NCI-H146 treated with DMSO at 0.1 percent for 48 hours (cell line): ENCODE data around the gene ZBTB46.
A peak's percentile ranks its signal among the peaks of the same experiment; 100 is the strongest.

Experiments
- DNase-seq: peaks from one replicate; lab custom pipeline; 2025; ENCODE audit not compliant: unreplicated experiment; lab: John Stamatoyannopoulos, UW

The ZBTB46 gene

DNA sequence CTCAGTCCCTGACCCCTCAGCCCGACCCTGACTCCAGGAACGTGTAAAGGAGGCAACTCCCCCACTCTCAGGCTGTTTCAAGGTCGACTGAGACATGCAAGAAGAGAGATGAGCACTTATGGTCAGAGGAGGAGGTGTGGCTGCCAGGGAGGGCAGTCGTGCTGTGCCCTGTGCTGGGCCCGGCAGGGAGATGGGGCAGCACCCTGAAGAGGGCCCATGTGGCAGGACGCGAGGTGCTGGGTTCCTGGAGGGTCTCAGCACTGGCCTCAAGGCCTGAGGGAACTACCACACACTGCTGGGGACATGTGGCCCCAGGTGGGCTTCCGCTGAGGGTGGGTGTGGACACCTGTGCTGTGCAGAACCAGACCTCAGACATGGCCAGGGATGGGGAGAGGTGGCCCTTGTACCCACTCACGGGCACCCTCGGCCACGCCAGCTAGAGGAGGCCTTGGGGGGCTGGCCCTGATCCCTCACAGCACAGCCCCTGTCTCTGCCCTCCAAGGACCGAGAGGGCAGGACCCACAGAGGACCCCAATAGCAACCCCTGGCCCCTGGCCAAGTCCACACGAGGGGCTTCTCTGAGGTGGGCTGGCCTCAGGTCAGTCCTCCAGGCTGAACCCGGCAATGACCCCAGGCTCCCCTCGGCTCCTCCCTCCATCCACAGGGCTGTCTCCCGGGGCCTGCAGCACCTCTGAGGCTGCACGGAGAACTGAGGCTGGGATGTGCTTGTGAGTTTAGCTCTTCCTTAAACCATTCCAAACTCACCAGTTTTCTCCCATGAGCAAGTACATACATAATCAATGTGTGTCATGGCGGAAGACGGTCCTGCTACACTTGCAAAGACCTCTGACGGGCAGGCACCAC lies 82.8 kb downstream of the ZBTB46 start:
- DNase-seq = no peak

DNA sequence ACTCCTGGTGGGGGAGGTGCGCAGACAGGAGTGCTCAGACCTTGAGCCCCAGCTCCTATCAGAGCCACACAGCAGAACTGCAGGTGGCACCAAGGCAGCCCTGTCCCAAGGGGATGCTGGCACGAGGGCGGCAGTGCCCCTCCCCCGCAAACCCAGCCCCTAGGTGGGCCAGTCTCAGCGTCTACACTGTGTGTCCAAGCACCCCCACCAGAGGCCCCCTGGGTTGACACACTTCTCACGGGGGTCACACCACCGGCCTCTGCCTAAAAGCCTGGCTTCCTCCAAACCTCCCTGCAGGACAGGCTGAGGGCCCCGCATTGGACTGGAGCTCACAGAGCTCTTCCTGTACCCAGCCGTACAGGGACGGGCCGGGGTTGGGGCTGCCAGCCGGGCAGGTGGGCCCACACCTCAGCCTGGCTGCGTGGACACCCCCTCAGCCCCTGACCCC lies 83.4 kb downstream of the ZBTB46 start:
- DNase-seq = no peak

DNA sequence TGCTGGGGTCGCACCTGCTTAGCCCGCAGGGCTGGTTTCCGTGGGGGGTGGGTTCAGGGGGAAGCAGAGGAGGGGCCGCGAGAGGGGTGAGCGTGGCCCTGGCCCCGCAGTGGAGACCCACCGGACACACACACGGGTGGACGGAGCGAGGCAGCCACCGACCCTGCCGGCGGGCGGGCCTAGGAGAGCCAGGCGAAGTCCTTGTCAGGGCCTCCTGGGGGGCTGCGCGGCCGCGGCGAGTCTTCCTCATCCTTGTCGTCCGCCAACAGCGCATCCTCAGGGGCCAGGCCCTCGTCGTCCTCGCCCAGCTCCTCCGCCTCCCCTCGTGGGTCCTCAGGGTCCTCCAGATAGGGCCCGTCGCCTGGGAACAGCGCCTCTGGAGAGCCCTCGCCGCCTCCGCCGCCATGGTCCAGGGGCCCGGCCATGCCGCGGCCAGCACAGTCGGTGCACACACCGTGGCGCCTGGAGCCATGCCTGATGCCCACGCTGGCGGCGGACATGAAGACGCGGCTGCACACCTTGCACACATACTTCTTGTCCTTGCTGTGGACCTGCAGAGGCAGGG lies 84.2 kb downstream of the ZBTB46 start:
- DNase-seq = no peak

DNA sequence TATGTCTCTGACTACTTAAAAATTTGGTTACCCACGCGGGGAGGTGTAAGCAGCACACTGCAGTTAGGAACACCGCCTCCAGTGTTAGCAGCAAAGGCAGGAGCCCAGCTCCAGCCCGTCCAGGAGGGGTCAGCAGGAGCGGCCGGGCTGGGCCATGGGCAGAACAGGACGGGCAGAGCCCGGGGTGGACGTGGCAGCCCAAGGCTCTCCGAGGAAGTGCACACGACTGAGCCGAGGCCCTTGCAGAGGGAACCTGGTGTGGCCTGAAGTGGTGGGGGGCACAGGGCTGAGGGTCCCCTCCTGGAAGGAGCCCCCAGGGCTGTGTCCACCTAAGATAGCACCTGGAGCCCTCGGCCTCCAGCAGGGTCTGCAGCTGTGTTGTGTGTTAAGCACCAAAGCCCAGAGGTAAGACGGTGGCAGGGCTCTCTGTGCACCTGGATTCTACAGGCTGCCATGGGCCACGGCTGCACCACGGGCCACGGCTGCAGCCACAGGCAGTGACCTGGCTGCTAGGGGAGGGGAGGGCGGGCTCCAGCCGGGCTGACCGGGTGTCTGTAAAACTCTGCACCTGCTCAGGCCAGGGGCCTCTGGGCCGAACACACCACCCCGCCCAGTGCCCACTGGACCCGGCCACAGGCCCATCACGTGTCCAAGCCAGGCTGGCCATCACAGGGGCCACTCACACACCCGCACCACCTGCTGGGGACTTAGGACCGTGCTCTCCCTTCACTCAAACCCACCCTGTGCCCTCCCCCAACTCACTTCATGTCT lies 84.9 kb downstream of the ZBTB46 start:
- DNase-seq = no peak

DNA sequence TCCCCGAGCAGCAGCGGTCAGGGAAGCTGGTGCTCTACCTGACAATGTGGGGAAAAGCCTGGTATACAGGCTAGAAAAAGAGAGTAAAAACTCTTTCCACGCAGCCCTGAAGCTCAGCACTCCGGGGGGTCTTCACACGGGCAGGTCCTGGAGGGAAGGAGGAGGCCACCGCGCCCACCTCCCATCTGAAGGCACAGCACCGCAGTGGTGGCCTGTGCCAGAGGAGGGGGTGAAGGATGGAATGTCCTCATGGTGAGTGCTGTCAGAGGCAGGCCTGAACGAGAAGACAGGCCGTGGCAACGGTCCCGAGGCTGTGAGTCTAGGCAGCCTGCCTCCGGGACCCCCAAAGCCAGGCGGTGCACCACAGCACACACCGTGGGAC lies 85.6 kb downstream of the ZBTB46 start:
- DNase-seq = no peak

DNA sequence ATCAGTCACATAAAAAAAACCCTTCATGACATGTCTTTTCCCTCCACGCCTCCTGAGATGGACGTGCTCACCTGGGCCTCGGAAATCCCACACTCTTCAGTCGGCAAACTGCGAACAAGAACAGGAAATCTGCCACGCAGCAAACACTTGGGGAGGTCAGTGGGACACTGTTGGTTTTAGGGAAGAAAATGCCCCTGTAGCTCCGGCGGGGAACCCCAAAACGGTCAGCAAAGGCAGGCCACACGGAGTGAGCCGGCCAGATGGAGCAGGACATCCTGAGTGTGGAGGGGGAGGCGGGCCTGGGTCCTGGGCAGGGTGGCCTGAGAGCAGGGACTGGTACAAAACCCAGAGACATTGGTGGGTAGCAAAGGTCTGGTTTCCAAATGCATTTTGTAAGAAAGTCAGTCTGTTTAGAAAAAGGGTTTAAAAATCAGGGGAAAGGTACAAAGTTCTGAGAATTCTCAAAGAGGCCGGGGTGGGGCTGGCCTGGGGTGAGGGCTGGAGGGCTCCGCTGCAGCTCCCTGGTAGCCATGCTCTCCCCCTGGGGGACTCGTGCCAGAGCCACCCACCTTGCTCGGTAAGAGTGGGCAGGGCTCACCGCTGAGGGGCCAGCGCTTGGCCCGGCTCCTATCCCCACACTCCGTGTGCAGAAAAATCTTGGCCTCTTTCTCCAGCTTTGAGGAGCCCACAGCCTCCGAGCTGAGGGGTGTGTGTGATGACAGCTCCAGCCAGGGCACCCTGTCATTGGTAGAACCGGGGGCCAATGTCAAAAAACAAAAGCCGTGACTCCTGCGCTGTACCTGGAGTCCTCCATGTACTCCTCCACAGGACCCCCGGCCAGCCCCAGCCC lies 86.3 kb downstream of the ZBTB46 start:
- no peak for DNase-seq

DNA sequence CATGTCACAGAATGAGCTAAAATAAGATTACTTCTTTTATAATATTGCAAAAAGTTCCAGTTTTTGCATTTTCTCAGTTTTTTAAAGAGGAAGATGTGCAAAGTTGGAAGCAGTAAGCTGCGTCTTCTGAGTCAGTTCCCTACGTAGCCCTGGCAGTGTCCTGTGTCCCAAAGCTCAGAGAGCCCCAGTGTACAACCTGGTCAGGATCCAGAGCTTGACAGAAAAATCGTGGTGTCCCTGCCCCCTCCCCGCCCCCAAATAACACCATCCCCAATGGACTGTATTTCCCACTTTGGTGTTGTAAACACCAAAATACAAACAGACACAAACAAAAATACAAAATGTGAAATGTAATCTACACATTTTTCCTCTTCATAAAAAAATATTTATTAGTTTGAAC lies 86.9 kb downstream of the ZBTB46 start:
- no peak for DNase-seq

DNA sequence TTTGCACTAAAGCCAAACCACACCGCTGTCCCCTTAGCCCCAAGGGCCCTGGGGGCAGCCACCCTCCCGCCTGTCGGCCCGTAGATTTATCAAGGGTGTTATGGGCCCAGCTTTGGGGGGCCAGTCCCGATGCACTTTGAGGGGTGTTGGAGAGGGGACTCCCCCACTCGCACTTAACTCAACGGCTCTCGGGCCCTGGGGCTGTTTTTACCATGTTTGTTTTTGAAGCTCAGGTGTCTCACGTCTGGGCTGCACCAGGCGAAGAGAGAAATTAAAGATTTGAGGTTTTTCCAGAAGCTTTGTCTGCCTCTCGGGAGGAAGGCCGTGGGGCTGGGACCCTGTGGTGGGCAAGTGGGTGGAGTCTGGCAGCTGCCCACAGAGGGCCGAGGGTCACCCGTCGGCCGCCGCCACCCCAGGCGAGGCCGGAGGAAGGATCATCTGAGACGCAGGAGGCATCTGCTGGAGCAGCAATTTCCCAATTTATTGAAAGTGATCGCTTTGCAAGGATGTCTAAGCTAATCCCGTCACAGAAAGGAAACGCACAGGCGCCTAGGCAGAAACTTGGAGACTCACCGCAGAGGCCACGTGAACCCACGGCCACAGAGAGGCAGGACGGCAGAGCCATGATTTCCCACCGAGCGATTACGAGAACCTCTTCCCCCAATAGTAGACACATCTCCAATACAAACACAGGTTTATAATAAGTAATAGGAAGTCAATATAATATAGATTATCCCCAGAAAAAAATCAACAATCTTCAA lies 87.7 kb downstream of the ZBTB46 start:
- no peak for DNase-seq

DNA sequence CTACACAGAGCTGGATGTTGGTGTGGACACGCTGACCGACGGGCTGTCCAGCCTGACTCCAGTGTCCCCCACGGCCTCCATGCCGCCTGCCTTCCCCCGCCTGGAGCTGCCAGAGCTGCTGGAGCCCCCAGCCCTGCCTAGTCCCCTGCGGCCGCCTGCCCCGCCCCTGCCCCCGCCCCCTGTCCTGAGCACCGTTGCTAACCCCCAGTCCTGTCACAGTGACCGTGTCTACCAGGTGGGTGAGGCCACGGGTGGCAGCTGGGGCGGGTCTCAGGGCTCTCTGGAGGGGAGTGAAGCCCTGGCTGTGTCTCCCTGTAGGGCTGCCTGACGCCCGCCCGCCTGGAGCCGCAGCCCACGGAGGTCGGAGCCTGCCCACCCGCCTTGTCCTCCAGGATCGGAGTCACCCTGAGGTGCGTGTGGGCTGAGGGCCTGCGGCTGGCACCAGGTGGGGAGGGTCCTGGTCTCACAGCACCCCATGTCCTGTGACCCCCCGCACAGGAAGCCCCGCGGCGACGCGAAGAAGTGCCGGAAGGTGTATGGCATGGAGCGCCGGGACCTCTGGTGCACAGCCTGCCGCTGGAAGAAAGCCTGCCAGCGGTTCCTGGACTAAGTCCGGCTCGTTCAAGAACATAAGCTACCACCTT lies 88.6 kb downstream of the ZBTB46 start:
- no peak for DNase-seq

DNA sequence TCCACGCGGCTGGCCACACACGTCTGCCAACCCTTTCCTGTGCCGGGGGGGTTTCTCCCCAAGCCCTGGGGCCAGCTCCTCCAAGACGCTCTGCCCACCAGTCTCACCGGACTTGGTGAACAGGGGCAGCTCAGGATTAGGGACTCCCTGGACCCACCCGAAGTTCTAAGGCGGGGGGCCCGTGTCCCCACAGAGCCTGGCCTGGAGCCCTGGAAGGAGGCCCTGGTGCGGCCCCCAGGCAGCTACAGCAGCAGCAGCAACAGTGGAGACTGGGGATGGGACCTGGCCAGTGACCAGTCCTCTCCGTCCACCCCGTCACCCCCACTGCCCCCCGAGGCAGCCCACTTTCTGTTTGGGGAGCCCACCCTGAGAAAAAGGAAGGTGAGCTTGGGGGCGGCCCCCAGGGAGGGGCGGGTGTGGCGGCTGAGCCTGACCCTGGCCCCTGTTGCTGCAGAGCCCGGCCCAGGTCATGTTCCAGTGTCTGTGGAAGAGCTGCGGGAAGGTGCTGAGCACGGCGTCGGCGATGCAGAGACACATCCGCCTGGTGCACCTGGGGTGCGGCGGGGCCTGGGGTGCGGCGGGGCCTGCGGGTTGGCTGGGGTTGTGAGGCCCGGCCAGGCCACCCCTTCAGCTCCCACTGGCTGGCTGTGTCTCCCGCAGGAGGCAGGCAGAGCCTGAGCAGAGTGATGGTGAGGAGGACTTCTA lies 89.2 kb downstream of the ZBTB46 start:
- DNase-seq = no peak

DNA sequence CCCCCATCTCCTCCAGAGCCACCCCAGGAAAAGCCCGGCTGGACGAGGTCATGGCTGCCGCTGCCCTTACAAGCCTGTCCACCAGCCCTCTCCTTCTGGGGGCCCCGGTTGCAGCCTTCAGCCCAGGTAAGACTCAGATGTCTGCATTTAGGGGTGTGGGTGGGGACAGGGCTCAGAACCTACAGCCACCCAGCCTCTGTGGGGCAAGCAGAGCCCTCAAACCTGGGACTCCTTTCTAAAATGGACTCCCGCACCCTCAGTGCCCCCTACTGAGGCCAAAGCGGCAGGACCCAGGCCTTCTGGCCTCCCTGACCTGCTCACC lies 89.7 kb downstream of the ZBTB46 start:
- DNase-seq = no peak

DNA sequence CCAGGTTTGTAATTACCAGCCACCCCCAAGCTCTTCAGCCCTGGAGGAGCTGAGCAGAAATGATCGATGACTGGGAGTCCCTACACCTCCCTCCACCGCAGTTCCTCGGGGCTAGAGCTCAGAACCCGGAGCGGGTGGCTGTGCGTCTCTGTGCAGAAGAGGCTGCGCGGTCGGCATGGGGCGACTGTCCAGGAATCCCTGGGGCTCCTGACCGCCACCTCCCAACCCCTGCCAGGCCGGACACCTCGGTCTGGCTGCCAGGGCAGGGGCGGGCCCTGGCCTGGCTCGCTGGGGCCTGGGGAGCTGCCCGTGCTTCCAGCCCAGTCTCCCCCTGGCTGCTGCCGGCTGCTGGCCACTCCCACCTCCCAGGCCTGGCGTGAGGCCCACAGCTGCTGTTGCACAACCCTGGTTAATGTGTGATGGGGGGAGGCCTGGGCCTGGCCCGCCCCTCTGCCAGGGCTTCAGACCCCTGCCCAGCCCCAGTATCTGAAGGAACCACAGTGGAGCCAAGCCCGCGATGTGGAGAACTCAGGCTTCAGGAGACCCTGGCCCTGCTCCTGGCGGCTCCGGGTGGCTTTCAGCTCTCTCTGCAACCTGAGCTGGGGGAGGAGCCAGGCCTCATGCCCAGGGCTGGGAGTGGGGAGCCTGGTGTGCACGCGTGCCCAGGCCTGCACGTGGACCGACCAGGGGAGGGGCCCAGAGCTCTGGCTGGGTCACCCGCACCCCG lies 90.3 kb downstream of the ZBTB46 start:
- peak; percentile 59 for DNase-seq

DNA sequence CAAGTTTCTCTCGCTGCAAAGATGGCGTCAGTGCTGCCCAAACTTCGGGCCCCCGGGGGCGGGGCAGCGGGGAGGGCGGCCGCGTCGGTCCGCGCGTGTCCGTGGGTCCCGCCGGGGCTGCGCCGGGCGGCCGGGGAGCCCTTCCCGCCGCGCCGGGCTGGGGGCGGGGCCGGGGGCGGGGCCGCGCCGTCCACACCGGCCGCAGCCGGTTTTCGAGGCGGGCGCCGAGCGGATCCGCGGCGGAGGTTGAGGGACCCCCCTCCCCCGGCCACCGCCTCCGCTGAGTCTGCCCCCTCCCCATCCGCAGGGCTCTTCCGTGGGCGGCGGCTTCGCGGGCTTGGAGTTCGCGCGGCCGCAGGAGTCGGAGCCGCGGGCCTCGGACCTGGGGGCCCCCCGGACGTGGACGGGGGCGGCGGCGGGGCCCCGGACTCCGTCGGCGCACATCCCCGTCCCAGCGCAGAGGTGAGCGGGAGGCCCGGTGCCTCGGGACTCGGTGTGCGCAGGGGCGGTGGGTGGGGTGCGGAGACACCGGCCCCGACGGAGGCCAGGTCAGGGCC lies 90.9 kb downstream of the ZBTB46 start:
- no peak for DNase-seq

DNA sequence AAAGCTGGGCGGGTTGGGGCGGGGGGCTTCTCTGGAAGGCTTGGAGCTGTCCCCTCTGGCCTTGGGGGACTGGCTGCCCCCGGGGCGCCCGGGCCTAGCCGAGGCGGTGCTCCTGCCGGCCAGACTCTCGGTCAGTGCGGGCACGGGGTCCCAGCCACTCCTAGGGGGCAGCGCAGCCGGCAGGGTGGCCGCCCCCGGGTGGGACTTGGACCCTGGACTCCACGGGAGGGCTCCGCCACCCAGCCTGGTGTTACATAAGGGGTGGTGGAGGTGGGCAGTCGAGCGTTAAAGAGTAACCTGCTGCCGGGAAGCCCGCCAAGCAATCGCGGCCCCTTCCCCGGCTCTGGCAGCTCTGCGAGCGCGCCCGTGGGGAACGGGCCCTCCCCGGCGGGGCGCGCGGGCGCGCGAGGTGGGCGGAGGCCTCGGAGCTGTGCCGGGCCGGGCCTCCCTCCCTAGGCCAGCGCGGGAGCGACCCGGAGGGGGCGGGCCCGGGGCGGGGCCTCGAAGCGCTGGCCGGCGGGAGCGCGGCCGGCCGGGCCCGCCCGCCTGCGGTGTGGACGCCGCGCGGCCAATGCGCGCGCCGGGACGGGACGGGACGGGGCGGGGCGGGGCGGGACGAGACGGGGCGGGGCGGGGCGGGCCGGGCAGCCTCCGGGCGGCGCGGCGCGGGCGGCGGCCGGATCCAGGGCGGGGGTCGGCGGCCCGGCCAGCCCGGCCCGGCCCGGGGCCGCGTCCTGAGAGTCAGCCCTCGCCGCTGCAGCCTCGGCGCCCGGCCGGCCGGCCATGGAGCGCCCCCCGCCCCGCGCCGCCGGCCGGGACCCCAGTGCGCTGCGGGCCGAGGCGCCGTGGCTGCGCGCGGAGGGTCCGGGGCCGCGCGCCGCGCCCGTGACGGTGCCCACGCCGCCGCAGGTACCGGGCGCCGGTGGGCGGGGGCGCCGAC lies 91.7 kb downstream of the ZBTB46 start, which contains the start of gene SLC2A4RG:
Gene SLC2A4RG (plus strand): TSS at position 647 of the 940 bp plus-strand sequence. CDS start 137 bp downstream, at position 784.
- no peak for DNase-seq

DNA sequence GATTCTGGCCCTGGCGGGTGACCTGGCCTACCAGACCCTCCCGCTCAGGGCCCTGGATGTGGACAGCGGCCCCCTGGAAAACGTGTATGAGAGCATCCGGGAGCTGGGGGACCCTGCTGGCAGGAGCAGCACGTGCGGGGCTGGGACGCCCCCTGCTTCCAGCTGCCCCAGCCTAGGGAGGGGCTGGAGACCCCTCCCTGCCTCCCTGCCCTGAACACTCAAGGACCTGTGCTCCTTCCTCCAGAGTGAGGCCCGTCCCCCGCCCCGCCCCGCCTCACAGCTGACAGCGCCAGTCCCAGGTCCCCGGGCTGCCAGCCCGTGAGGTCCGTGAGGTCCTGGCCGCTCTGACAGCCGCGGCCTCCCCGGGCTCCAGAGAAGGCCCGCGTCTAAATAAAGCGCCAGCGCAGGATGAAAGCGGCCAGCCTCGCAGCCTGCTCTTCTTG lies 92.4 kb downstream of the ZBTB46 start:
- no peak for DNase-seq

DNA sequence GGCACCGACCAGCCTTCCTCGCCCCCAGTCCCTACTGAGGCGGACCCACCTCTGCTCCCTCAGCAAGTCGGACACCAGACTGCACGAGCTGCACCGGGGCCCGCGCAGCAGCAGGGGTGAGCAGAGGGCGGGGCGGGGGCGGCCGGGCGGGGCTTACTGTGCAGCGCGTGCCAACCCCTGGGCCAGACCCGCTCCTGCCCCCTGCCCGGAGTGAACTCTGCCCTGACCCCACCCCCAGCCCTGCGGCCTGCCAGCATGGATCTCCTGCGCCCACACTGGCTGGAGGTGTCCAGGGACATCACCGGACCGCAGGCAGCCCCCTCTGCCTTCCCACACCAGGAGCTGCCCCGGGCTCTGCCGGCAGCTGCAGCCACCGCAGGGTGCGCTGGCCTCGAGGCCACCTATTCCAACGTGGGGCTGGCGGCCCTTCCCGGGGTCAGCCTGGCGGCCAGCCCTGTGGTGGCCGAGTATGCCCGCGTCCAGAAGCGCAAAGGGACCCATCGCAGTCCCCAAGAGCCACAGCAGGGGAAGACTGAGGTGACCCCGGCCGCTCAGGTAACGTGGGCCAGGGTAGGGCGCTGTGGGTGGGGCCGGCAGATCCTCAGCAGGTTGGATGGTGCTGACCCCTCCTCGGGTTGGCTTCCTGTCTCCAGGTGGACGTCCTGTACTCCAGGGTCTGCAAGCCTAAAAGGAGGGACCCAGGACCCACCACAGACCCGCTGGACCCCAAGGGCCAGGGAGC lies 92.9 kb downstream of the ZBTB46 start:
- no peak for DNase-seq

DNA sequence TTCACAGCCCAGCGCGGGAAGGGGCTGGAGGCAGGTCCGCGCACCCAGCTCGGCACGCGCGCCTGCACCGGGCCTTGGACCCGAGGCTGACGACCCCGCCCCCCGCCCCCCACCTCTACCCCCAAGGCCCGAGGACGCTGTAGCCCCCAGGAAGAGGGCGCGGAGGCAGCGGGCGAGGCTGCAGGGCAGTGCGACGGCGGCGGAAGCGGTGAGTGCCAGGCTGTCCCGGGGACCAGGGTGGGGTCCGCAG lies 93.4 kb downstream of the ZBTB46 start:
- DNase-seq = no peak
